Gastrocnemius medialis (tissue), 4 donors: ENCODE results near the gene SLC48A1.

Experiments
- POLR2A ChIP-seq, 2 donors: fragments of 450-650 bp; IDR thresholded peaks; one replicate each; pipeline ENCODE4 v1.6.1; 2017; ENCODE audit warnings: antibody characterized with exemption in 2 of 2, mild to moderate bottlenecking in 2 of 2, moderate library complexity in 2 of 2
- TF ChIP-seq, protein P1 (sequence below), 5 experiments: fragments of 450-650 bp in 3 of 5; fragments of 200-600 bp in 2 of 5; sonication (generic) in 2 of 5; IDR thresholded peaks in 4 of 5; conservative IDR thresholded peaks in 1 of 5; 1 replicate in 4 of 5; 2 replicates in 1 of 5; pipeline ENCODE4 v1.5.1; 2016 to 2019; ENCODE audit warnings: antibody characterized with exemption in 5 of 5, mild to moderate bottlenecking in 3 of 5, moderate library complexity in 3 of 5

DNA sequence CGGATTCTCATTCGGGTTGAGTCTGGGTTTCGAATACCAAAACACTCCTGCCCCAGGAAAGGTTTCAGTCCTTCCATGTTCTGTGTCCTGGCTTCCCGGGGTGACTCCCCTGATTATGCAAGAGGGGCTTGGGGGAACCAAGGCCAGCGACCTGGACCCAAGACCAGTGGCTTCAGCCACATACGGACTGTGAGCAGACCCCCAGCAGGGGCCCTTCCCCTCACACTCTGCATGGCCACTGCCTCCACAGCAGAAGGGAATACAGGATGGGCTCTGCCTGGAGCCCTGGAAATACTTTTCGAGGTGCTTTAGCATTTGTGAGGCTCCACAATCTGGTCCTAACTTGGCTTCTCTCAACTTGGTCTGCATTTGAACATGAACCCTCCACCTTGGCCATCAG lies 27.5 kb downstream of the SLC48A1 start:
- TF ChIP-seq, protein P1, sequence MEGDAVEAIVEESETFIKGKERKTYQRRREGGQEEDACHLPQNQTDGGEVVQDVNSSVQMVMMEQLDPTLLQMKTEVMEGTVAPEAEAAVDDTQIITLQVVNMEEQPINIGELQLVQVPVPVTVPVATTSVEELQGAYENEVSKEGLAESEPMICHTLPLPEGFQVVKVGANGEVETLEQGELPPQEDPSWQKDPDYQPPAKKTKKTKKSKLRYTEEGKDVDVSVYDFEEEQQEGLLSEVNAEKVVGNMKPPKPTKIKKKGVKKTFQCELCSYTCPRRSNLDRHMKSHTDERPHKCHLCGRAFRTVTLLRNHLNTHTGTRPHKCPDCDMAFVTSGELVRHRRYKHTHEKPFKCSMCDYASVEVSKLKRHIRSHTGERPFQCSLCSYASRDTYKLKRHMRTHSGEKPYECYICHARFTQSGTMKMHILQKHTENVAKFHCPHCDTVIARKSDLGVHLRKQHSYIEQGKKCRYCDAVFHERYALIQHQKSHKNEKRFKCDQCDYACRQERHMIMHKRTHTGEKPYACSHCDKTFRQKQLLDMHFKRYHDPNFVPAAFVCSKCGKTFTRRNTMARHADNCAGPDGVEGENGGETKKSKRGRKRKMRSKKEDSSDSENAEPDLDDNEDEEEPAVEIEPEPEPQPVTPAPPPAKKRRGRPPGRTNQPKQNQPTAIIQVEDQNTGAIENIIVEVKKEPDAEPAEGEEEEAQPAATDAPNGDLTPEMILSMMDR (IDR thresholded peaks at IDR 0.05 in 4 of 5, conservative IDR thresholded peaks at IDR 0.05 in 1 of 5): no peak
- no peak for TF ChIP-seq POLR2A (IDR thresholded peaks at IDR 0.05)
